ENCODE measurements around the gene HBE1. TPM values are rescaled to one million over a fixed set of nuclear protein-coding genes. Genes with fewer than 3 reads are reported as not detected.

Gene HBE1
- total and polyA plus RNA-seq, 4 donors, result 2.1 to 14.6 TPM; not detected in 2

GRCh38 chr11:5233307-5233706, 36.4 kb downstream of the HBE1 start:
- Histone ChIP-seq H3K27ac (ENCODE audit: low read depth in 1 of 2, low read length in 1 of 2) (no peak overlapping the region), H3K4me1 (ENCODE audit: control insufficient read depth in 5 of 5, insufficient read depth in 5 of 5, low read length in 5 of 5) (no peaks in the 10 kb centered on the region), H3K9ac (ENCODE audit: insufficient read depth in 1 of 2, low read length in 2 of 2) (no peak overlapping the region), H3K36me3 (ENCODE audit: control insufficient read depth in 4 of 4, insufficient read depth in 4 of 4, low read length in 4 of 4) (no peaks in the 10 kb centered on the region), H3K4me3 (no peak overlapping the region), H3K27me3 (ENCODE audit: control insufficient read depth in 3 of 3, insufficient read depth in 3 of 3, low read length in 2 of 3) (no peaks in the 10 kb centered on the region), H3K9me3 (ENCODE audit: control insufficient read depth in 4 of 4, insufficient read depth in 3 of 4, low read length in 3 of 4) (no peaks in the 10 kb centered on the region)
- TF ChIP-seq CTCF (IDR thresholded peaks at IDR 0.05; ENCODE audit: control extremely low read depth, extremely low read depth), result no peak
- 90 to 93% methylated on average over 1 of the region's 1 CpG for WGBS, 2 donors
- ATAC-seq (ENCODE audit: insufficient read depth, low FRiP score), result no peak
- DNase-seq, result no peak

GRCh38 chr11:5232821-5233220, 36.9 kb downstream of the HBE1 start:
- 97 to 99% methylated on average over 2 of the region's 2 CpGs for WGBS, 2 donors
- Histone ChIP-seq H3K9me3 (ENCODE audit: control insufficient read depth in 4 of 4, insufficient read depth in 3 of 4, low read length in 3 of 4) (no peaks in the 10 kb centered on the region), H3K36me3 (ENCODE audit: control insufficient read depth in 4 of 4, insufficient read depth in 4 of 4, low read length in 4 of 4) (no peaks in the 10 kb centered on the region), H3K4me1 (ENCODE audit: control insufficient read depth in 5 of 5, insufficient read depth in 5 of 5, low read length in 5 of 5) (no peaks in the 10 kb centered on the region), H3K9ac (ENCODE audit: insufficient read depth in 1 of 2, low read length in 2 of 2) (no peak overlapping the region), H3K27ac (ENCODE audit: low read depth in 1 of 2, low read length in 1 of 2) (no peak overlapping the region), H3K4me3 (no peak overlapping the region), H3K27me3 (ENCODE audit: control insufficient read depth in 3 of 3, insufficient read depth in 3 of 3, low read length in 2 of 3) (no peaks in the 10 kb centered on the region)
- ATAC-seq (ENCODE audit: insufficient read depth, low FRiP score), result no peak
- no peak for DNase-seq
- no peak for TF ChIP-seq CTCF (IDR thresholded peaks at IDR 0.05; ENCODE audit: control extremely low read depth, extremely low read depth)

- ATAC-seq (ENCODE audit: insufficient read depth, low FRiP score), result no peak
- H3K4me3 ChIP-seq, result no peak overlapping the region
- no peak overlapping the region for H3K9ac ChIP-seq (ENCODE audit: insufficient read depth in 1 of 2, low read length in 2 of 2)
- no peak for DNase-seq
- TF ChIP-seq CTCF (IDR thresholded peaks at IDR 0.05; ENCODE audit: control extremely low read depth, extremely low read depth), result no peak
- no peaks in the 10 kb centered on the region for H3K9me3 ChIP-seq (ENCODE audit: control insufficient read depth in 4 of 4, insufficient read depth in 3 of 4, low read length in 3 of 4)
- no peak overlapping the region for H3K27ac ChIP-seq (ENCODE audit: low read depth in 1 of 2, low read length in 1 of 2)
- 61 to 65% methylated on average over 3 of the region's 3 CpGs for WGBS, 2 donors
- H3K36me3 ChIP-seq (ENCODE audit: control insufficient read depth in 4 of 4, insufficient read depth in 4 of 4, low read length in 4 of 4), result no peaks in the 10 kb centered on the region
- no peaks in the 10 kb centered on the region for H3K4me1 ChIP-seq (ENCODE audit: control insufficient read depth in 5 of 5, insufficient read depth in 5 of 5, low read length in 5 of 5)
- no peaks in the 10 kb centered on the region for H3K27me3 ChIP-seq (ENCODE audit: control insufficient read depth in 3 of 3, insufficient read depth in 3 of 3, low read length in 2 of 3)
Observed at GRCh38 chr11:5232176-5232575, 37.6 kb downstream of the HBE1 start.

- Histone ChIP-seq H3K4me3 (no peak overlapping the region), H3K9me3 (ENCODE audit: control insufficient read depth in 4 of 4, insufficient read depth in 3 of 4, low read length in 3 of 4) (no peaks in the 10 kb centered on the region), H3K4me1 (ENCODE audit: control insufficient read depth in 5 of 5, insufficient read depth in 5 of 5, low read length in 5 of 5) (no peaks in the 10 kb centered on the region), H3K36me3 (ENCODE audit: control insufficient read depth in 4 of 4, insufficient read depth in 4 of 4, low read length in 4 of 4) (no peaks in the 10 kb centered on the region), H3K27ac (ENCODE audit: low read depth in 1 of 2, low read length in 1 of 2) (no peak overlapping the region), H3K9ac (ENCODE audit: insufficient read depth in 1 of 2, low read length in 2 of 2) (no peak overlapping the region), H3K27me3 (ENCODE audit: control insufficient read depth in 3 of 3, insufficient read depth in 3 of 3, low read length in 2 of 3) (no peaks in the 10 kb centered on the region)
- no peak for TF ChIP-seq CTCF (IDR thresholded peaks at IDR 0.05; ENCODE audit: control extremely low read depth, extremely low read depth)
- whole genome bisulfite sequencing, 2 donors, result 87 to 88% methylated on average over 2 of the region's 2 CpGs
- ATAC-seq (ENCODE audit: insufficient read depth, low FRiP score), result no peak
- no peak for DNase-seq
Observed at GRCh38 chr11:5231111-5231510, 38.6 kb downstream of the HBE1 start.

Data from lung (tissue), 12 donors.